NCI-H2171 treated with DMSO at 0.1 percent for 48 hours (cell line): ENCODE data around the gene RAB8A.
"Not testable (repeated sequence)": the region's sequence is repeated elsewhere in the genome, so short reads cannot be mapped to it uniquely, and the experiment has no call there.

Source experiments
- DNase-seq: peaks from one replicate; lab custom pipeline; 2025; lab: John Stamatoyannopoulos, UW

RAB8A gene

DNA sequence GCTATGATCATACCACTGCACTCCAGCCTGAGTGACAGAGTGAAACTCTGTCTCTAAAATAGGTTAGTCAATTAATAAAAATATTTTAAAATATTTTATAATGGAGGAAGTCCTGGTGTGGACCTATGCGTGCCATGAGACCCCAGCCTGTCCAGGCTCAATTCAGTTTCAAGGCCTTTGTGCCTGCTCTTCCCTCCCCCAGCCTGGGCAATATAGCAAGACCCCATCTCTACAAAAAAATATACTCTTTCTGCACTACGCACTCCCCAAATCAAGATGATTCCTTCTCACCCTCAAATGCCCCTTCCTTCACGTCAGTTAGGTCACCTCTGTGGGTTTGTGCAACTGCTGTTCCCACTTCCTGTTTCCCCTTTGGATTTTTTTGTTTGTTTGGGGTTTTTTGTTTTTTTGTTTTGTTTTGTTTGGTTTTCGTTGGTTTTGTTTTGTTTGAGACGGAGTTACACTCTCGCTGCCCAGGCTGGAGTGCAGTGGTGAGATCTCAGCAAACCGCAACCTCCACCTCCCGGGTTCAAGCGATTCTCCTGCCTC, 30.4 kb downstream of the RAB8A start:
- DNase-seq: no peak

DNA sequence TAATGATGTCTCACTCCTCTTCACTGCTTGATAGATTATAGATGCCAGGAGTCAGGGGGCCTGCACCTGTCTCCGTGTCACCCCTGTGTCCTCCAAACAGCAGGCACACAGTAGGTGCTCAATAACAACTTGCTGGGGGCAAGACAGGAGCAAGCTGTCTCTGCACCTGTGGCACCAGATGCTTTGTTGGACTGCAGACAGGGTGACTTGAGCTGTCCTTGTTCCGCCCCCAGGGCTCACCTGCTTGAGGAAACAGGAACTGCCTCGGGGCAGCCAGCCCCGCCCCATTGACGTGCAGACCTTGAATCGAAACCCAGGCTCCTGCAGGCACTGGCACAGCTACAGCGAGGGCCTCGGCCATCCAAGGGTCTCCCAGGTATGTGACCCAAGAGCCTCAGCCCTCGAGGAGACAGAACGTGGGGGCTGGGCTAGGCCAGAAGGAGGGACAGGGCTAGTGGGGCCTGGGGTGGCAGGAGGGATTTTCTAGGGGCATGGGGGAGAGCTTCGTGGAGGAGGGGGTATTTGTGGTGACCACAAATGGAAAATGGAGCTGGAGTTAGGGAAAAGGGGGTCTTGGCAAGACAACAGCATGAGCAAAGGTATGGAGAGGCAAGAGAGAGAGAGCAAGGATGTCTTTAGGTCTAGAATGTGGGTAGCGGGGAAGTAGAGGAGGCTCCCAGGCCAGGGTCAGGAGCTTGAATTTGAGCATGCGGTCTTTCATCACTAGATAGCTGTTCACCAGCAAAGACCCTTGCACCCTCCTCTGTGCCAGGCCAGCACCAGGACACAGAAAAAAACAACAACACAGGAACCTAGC, 31.9 kb downstream of the RAB8A start, which contains the start of gene HSH2D:
HSH2D (plus strand) TSS at position 287 of the 817 bp plus-strand sequence. CDS start 5,066 bp downstream, outside the sequence.
- DNase-seq: peak; percentile 51

DNA sequence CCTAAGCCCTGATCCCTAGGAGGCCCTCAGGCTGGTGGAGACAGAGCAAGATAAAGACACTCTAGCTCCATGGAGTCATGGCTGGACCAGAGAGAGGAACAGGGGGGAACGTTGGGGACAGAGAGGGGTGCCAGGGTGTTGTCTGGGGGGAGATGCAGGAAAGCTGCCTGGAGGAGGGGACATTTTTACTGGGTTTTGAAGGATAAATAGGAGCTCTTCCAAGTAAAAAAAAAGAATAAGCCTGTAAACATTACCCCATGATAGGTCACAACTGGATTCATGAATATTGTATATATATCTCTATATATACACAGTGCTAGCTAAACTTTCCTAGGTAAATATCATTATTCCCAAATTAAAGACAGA, 32.5 kb downstream of the RAB8A start:
- DNase-seq: no peak

DNA sequence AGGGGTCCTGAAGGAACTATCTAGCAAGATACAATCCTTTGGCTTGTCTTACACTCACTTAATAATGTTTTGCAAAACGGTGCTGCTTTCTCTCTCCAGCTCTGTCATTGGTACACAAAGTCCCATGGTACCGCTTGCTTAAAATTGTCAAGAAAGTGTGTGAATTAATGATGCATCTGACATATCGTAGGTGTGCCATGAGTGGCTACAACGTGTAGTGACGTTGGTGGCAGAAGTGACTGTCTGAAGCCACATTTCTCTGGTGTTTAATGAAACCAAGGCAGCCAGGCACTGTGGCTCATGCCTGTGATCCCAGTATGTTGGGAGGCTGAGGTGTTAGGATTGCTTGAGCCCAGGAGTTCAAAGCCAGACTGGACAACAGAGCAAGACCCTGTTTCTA, 34.4 kb downstream of the RAB8A start:
- no peak for DNase-seq

GRCh38 chr19:16148443-16149229, 36.9 kb downstream of the RAB8A start:
- DNase-seq: no peak

- DNase-seq: no peak
Measured at GRCh38 chr19:16153582-16154336, 42.1 kb downstream of the RAB8A start.

DNA sequence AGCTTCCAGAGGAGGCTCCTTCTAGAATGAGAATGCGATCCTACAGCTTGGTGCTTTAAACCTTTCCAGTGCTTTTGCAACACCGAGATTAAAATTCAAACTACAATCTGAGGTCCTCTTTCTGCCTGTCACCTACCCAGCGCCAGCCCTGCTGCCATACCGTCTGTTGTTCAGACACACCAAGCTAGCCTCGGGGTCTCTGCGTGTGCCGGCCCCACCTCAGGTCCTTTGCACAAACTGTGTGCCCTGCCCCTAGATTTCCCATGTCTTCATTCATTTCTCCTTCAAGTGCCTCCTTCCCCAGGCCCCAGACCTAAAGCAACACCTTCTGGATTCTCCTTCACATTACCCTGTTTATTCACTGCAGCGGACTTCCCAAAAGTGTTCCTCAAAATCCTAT, 42.9 kb downstream of the RAB8A start:
- no peak for DNase-seq

GRCh38 chr19:16155128-16155527, 43.4 kb downstream of the RAB8A start:
- DNase-seq: no peak

- DNase-seq: no peak
Measured at GRCh38 chr19:16156904-16157303, 45.2 kb downstream of the RAB8A start.

DNA sequence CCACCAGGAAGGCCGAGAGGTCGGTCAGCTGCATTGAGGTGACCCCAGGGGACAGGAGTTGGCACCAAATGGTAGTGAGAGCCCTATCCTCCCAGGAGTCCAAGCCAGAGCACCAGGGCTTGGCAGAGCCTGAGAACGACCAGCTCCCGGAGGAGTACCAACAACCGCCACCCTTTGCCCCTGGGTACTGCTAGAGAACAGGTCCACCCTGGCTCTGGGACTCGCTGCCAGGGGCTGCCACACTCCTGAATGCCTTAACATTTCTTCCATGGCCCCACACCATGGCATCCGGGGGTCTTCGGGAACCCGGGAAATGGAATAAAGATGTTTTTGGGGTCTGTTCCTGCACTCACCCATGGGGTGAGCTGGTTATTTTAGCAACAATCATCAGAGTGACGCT, 45.9 kb downstream of the RAB8A start:
- no peak for DNase-seq

DNA sequence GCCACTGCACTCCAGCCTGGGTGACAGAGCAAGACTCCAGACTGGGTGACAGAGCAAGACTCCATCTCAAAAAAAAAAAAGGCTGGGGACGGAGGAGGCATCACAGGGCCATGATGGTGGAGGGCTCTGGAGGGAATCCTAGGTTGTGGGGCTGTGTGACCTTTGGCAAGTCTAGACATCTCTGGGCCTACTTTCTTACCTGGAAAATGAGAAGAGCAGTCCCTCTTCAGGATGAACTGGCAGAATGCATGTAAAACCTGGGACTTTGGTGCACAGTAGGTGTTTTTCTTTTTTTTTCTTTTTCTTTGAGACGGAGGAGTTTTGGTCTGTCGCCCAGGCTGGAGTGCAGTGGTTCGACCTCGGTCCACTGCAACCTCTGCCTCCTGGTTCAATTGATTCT, 48.0 kb downstream of the RAB8A start:
- no peak for DNase-seq

GRCh38 chr19:16160445-16160942, 48.8 kb downstream of the RAB8A start:
- no peak for DNase-seq

- DNase-seq: no peak
Measured at GRCh38 chr19:16160943-16161560, 49.4 kb downstream of the RAB8A start.

DNA sequence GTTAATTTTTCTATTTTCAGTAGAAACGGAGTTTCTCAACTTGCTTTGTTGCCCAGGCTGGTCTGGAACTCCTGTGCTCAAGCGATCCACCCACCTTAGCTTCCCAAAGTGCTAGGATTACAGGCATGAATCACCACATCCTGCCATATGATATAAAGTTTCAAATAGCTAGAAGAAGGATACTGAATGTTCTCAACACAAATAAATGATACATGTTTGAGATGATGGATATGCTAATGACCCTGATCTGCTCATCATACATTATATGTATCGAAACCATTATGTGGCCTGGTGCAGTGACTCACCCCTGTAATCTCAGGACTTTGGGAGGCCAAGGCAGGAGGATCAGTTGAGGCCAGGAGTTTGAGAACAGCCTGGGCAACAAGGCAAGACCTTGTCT, 50.2 kb downstream of the RAB8A start:
- no peak for DNase-seq

- no peak for DNase-seq
Measured at GRCh38 chr19:16164222-16164890, 52.7 kb downstream of the RAB8A start.

DNA sequence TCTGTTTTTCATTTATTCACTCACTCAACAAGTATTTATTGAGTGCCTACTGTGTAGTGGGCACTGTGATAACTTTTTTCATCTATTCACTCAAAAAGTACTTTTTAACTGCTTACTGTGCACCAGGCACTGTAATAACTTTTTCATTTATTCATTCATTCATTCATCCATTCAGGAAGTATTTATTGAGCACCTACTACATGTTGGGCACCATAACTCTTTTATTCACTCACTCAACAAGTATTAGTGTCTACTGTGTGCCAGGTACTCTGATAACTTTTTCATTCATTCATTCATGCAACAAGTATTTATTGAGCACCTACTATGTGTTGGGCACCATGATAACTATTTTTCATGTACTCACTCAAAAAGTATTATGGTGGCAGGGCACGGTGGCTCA, 54.7 kb downstream of the RAB8A start:
- no peak for DNase-seq

- no peak for DNase-seq
Measured at GRCh38 chr19:16167055-16167454, 55.4 kb downstream of the RAB8A start.

DNA sequence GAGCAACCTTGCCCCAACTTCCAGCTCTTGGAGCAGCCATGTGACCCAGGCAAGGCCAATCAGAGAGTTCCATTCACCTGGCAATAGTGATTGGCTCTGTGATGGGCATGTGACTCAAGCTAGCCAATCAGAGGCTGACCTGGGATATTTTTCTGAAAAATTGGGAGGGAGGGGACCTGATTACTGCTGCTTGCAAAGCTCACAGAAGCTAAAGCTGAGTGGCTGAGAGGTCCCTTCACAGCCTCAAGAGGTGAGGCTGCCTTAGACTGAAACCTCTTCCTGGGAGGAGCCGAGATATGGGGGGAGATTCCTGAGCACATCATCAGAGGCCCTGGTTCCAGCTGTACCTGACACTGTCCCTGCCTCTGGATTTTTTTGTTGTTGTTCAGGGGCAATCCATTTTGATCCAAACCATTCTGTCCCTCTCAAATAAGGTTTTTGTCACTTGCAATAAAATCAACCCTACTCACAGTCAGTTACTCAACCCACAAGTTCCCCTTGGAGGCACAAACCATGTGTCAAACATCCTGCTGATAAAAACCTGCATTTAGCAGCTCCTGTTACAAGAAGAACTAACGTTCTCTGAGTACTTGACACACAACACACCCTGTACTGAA, 56.9 kb downstream of the RAB8A start:
- DNase-seq: no peak

GRCh38 chr19:16170134-16170533, 58.4 kb downstream of the RAB8A start:
- DNase-seq: no peak

DNA sequence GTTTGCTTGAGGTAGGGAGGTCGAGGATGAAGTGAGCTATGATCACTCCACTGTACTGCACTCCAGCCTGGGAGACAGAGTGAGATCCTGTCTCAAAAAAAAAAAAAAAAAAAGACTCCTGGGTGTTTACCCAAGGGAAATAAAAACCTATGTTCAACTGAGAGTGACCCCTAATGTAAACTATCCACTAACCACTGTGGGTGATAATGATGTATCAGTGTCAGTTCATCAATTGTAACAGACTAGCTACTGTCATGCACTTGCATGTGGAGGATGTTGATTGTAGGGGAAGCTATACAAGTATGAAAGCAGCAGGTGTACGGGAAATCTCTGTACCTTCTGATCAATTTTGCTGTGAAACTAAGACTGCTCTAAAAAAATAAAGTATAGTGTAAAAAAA, 64.3 kb downstream of the RAB8A start:
- no peak for DNase-seq

DNA sequence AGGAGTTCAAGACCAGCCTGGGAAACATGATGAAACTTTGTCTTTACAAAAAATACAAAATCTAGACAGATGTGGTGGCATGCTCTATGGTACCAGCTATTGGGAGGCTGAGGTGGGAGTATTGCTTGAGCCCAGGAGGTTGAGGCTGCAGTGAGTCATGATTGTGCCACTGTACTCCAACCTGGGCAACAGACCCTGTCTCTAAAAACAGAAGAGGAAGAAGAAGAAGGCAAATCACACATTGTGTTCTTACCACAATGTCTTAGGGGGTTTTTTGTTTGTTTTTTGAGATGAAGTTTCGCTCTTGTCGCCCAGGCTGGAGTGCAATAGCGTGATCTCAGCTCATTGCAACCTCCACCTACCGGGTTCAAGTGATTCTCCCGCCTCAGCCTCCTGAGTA, 67.2 kb downstream of the RAB8A start:
- DNase-seq: not testable (repeated sequence)
